Spleen (tissue), 11 donors: ENCODE results near the gene CRB2. TPM values are rescaled to one million over a fixed set of nuclear protein-coding genes. Genes with fewer than 3 reads are reported as not detected.

Experiments
- DNase-seq: peaks from one replicate; pipeline ENCODE4 v3.0.0-alpha.2; 2020
- H3K27ac ChIP-seq, 8 donors: fragments of 200-600 bp; sonication (generic) in 7 of 8; 1 replicate in 4 of 8; 2 replicates in 4 of 8; pipeline versions ENCODE4 v1.5.0 to v1.8.0; 2016 to 2021; ENCODE audit warnings: inconsistent platforms in 4 of 8, mild to moderate bottlenecking in 4 of 8, moderate library complexity in 1 of 8
- H3K27me3 ChIP-seq, 7 donors: fragments of 200-600 bp; sonication (generic) in 6 of 7; replicated peaks in 1 of 7; 1 replicate in 4 of 7; 2 replicates in 3 of 7; pipeline versions ENCODE4 v1.5.0 to v1.8.0; 2016 to 2021; ENCODE audit warnings: inconsistent platforms in 3 of 7, mild to moderate bottlenecking in 1 of 7
- H3K36me3 ChIP-seq, 6 donors: fragments of 200-600 bp; sonication (generic) in 5 of 6; 1 replicate in 4 of 6; 2 replicates in 2 of 6; pipeline versions ENCODE4 v1.5.0 to v1.8.0; 2016 to 2021; ENCODE audit warnings: inconsistent platforms in 2 of 6
- H3K4me1 ChIP-seq, 6 donors: fragments of 200-600 bp; sonication (generic) in 5 of 6; 1 replicate in 3 of 6; 2 replicates in 3 of 6; pipeline versions ENCODE4 v1.5.0 to v1.8.0; 2016 to 2021; ENCODE audit warnings: inconsistent platforms in 3 of 6
- H3K4me3 ChIP-seq, 8 donors: fragments of 200-600 bp; sonication (generic) in 7 of 8; 1 replicate in 4 of 8; 2 replicates in 4 of 8; pipeline versions ENCODE4 v1.5.0 to v1.8.0; 2016 to 2021; ENCODE audit warnings: inconsistent platforms in 4 of 8, mild to moderate bottlenecking in 4 of 8, moderate library complexity in 2 of 8
- H3K9me3 ChIP-seq, 8 donors: fragments of 200-600 bp; sonication (generic) in 7 of 8; 1 replicate in 4 of 8; 2 replicates in 4 of 8; pipeline versions ENCODE4 v1.5.0 to v1.8.0; 2016 to 2021; ENCODE audit warnings: inconsistent platforms in 4 of 8
- POLR2A ChIP-seq, 3 donors: fragments of 450-650 bp; IDR thresholded peaks; one replicate each; pipeline ENCODE4 v1.5.1; 2017; ENCODE audit warnings: antibody characterized with exemption in 3 of 3, mild to moderate bottlenecking in 1 of 3
- POLR2AphosphoS5 ChIP-seq, 3 donors: sonication (generic); formaldehyde crosslinking; IDR thresholded peaks; one replicate each; pipeline ENCODE4 v1.5.1; 2017; ENCODE audit warnings: antibody characterized with exemption in 3 of 3
- WGBS, 5 donors: extraction: QIAGEN DNeasy Blood & Tissue Kit in 3 of 5; methylation state at CpG; one replicate each; pipeline versions ENCODE4 v1.1.5 to v1.1.7; 2013 to 2018; 5-methylcytosine and 5-hydroxymethylcytosine counted together
- intact Hi-C: fragments of 100-400 bp; cut with DNase I; formaldehyde crosslinking; loops from one replicate; pipeline ENCODE4 v1.15.0; 2023; ENCODE audit warnings: low total_unique reads
- polyA plus RNA-seq, 3 donors: library from polyadenylated mRNA; stranded (reverse); fragments of 200-250 nt; gene quantifications; one replicate each; pipeline ENCODE4 v1.2.1, GENCODE V29; 2013
- total RNA-seq, 7 donors: library from RNA; depleted of rRNA in 3 of 7; stranded (reverse); fragments of >200 nt in 3 of 7; fragmentation: NEBNext Ultra II Directional in 4 of 7; extraction: Animal tissue kit (Norgen Biotek cat#: 25700) in 4 of 7; gene quantifications; one replicate each; pipeline versions ENCODE4 v1.1.0 to v1.2.1, GENCODE V29; 2016 to 2021
- TF ChIP-seq, protein P1 (sequence below), 11 experiments: fragments of 200-600 bp in 7 of 11; fragments of 450-650 bp in 4 of 11; sonication (generic) in 4 of 11; IDR thresholded peaks in 8 of 11; conservative IDR thresholded peaks in 3 of 11; 1 replicate in 7 of 11; 2 replicates in 4 of 11; pipeline versions ENCODE4 v1.4.0 to v1.8.0; 2016 to 2021; ENCODE audit warnings: antibody characterized with exemption in 11 of 11, inconsistent platforms in 4 of 11, mild to moderate bottlenecking in 1 of 11
- donor health status: healthy with polysubstance abuse.
- donor health status: DM: no; HTN: no; CAD: no; lungs with moderate emphysema.
- donor health status: DM: no; HTN: no; CAD: no.
- donor health status: Bipolar disorder and iron deficiency.
- donor health status: healthy.
- donor health status: DM: no; HTN: no; CAD: no.
- donor health status: DM: yes; HTN: yes; CAD: no.

The CRB2 gene
- total and polyA plus RNA-seq, 10 donors, result 0.34 to 3.0 (median 1.6) TPM

DNA sequence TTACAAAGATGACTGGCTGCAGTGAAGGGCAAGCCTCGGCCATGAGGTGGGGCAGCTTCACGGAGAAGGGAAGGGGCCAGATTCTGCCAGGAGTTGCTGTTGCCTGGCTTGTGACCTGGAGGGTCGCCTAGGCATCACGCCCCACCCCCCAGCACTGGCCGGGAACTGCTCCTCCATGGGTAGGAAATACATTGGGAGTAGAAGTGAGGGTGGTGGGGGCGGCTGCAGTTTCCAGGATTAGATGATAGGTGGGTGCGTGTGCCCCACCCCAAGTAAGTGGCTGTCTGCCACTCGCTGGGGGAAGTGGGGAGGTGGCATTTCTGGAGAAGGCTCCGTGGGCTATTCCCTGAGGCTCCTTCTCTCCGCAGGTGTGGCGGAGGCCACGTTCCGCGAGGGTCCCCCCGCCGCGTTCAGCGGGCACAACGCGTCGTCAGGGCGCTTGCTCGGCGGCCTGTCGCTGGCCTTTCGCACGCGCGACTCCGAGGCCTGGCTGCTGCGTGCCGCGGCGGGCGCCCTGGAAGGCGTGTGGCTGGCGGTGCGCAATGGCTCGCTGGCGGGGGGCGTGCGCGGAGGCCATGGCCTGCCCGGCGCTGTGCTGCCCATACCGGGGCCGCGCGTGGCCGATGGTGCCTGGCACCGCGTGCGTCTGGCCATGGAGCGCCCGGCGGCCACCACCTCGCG, 16.9 kb downstream of the CRB2 start:
- intact Hi-C loops, result no loop called here
- peaks cover 0 to 85% (median 44%) of the 10 kb centered on the region in 7 donors for H3K27me3 ChIP-seq
- DNase-seq, result no peak

DNA sequence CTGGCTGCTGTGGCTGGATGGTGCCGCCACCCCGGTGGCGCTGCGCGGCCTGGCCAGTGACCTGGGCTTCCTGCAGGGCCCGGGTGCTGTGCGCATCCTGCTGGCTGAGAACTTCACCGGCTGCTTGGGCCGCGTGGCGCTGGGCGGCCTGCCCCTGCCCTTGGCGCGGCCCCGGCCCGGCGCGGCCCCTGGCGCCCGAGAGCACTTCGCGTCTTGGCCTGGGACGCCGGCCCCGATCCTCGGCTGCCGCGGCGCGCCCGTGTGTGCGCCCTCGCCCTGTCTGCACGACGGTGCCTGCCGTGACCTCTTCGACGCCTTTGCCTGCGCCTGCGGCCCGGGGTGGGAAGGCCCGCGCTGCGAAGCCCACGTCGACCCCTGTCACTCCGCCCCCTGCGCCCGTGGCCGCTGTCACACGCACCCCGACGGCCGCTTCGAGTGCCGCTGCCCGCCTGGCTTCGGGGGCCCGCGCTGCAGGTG, 17.5 kb downstream of the CRB2 start:
- no peak overlapping the region for H3K27ac ChIP-seq
- no peaks in the 10 kb centered on the region for H3K36me3 ChIP-seq
- WGBS, 5 donors, result 6 to 13% (median 7%) methylated on average over 32 to 60 of the region's 60 CpGs
- peak in 2 of 3 donors; percentile 21 to 52 for TF ChIP-seq POLR2AphosphoS5 (IDR thresholded peaks at IDR 0.05)
- no peak for TF ChIP-seq POLR2A (IDR thresholded peaks at IDR 0.05)
- TF ChIP-seq, protein P1, sequence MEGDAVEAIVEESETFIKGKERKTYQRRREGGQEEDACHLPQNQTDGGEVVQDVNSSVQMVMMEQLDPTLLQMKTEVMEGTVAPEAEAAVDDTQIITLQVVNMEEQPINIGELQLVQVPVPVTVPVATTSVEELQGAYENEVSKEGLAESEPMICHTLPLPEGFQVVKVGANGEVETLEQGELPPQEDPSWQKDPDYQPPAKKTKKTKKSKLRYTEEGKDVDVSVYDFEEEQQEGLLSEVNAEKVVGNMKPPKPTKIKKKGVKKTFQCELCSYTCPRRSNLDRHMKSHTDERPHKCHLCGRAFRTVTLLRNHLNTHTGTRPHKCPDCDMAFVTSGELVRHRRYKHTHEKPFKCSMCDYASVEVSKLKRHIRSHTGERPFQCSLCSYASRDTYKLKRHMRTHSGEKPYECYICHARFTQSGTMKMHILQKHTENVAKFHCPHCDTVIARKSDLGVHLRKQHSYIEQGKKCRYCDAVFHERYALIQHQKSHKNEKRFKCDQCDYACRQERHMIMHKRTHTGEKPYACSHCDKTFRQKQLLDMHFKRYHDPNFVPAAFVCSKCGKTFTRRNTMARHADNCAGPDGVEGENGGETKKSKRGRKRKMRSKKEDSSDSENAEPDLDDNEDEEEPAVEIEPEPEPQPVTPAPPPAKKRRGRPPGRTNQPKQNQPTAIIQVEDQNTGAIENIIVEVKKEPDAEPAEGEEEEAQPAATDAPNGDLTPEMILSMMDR (IDR thresholded peaks at IDR 0.05 in 8 of 11, conservative IDR thresholded peaks at IDR 0.05 in 3 of 11), result peak in 1 of 11 experiments; percentile 7
- peaks cover 0 to 79% (median 44%) of the 10 kb centered on the region in 7 donors for H3K27me3 ChIP-seq
- no peak for DNase-seq
- intact Hi-C loops, result no loop called here
- no peaks in the 10 kb centered on the region for H3K9me3 ChIP-seq
- peak overlapping the region in 2 of 8 donors; percentile 13 to 40 for H3K4me3 ChIP-seq
- peaks cover 6 to 41% (median 29%) of the 10 kb centered on the region in 6 donors for H3K4me1 ChIP-seq

More for the DNA sequence above, 16.9 kb downstream of the CRB2 start:
- no peaks in the 10 kb centered on the region for H3K9me3 ChIP-seq
- H3K27ac ChIP-seq, result no peak overlapping the region
- TF ChIP-seq POLR2A (IDR thresholded peaks at IDR 0.05) (no peak), POLR2AphosphoS5 (IDR thresholded peaks at IDR 0.05) (no peak)
- TF ChIP-seq, protein P1 (IDR thresholded peaks at IDR 0.05 in 8 of 11, conservative IDR thresholded peaks at IDR 0.05 in 3 of 11), result no peak
- peak overlapping the region in 1 of 8 donors; percentile 40 for H3K4me3 ChIP-seq
- peaks cover 6 to 41% (median 29%) of the 10 kb centered on the region in 6 donors for H3K4me1 ChIP-seq
- H3K36me3 ChIP-seq, result no peaks in the 10 kb centered on the region
- WGBS, 5 donors, result 15 to 34% (median 23%) methylated on average over 24 to 58 of the region's 58 CpGs

DNA sequence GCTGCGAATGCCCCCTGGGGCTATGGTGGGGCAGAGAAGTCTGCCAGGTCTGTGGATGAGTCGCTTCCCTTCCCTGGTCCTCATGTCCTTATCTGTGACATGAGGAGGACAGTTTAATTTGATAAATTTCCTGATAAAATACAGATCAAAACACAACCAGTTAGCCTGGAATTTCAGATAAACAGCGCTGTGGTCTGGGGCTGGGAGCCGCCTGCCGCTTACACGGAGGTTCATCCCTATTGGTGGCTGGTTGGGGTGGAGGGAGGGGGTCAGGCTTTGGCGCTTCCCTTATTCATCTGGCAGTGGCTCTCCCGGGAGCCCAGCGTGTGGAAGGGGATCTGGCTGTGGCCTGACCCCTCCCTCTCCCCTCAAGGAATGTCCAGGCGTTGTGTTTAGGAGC, 17.9 kb downstream of the CRB2 start:
- H3K36me3 ChIP-seq, result peaks cover 0 to under 1% (median 0%) of the 10 kb centered on the region in 6 donors
- peak overlapping the region in 1 of 8 donors; percentile 13 for H3K4me3 ChIP-seq
- no peak overlapping the region for H3K27ac ChIP-seq
- peaks cover 0 to 74% (median 44%) of the 10 kb centered on the region in 7 donors for H3K27me3 ChIP-seq
- 9 to 12% (median 11%) methylated on average over 9 to 10 of the region's 10 CpGs for WGBS, 5 donors
- DNase-seq, result no peak
- H3K9me3 ChIP-seq, result no peaks in the 10 kb centered on the region
- H3K4me1 ChIP-seq, result peaks cover 6 to 41% (median 29%) of the 10 kb centered on the region in 6 donors
- intact Hi-C loops, result no loop called here
- TF ChIP-seq, protein P1 (IDR thresholded peaks at IDR 0.05 in 8 of 11, conservative IDR thresholded peaks at IDR 0.05 in 3 of 11), result no peak
- TF ChIP-seq POLR2AphosphoS5 (IDR thresholded peaks at IDR 0.05) (no peak), POLR2A (IDR thresholded peaks at IDR 0.05) (no peak)

DNA sequence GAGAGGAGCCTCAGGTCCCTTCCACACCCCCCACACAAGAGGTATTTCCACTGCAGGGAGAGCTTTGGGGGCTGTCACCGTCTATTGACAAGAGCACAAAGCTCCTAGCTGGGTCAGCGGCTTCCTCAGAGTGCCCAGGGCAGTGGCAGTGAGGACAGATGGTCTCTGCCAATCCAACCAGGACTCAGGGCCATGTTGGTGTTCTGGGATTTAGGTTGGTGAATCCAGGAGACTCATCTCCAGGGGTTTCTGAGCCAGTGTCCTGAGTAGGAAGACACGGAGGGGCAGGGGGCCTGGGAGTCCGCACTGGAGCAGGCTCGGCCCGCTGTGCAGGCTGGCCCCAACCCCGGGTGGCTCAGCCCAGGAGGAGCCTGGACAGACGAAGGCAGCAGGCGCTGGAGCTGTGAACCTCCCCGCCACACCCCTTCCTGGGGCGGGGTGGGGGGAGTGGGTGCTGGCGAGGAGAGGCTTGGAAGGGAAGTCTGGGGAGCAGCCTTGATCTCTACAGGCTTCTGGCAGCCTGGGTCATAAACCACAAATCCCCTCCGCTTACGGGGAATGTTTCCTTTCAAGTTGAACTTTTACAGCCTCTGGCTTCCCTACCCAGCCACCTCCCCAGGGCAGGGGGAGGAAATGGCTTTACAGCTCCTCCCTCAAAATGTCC, 19.6 kb downstream of the CRB2 start:
- Histone ChIP-seq H3K36me3 (peaks cover 0 to 17% (median 0%) of the 10 kb centered on the region in 6 donors), H3K4me1 (peaks cover 6 to 41% (median 29%) of the 10 kb centered on the region in 6 donors), H3K27ac (peak overlapping the region in 1 of 8 donors; percentile 14), H3K4me3 (no peak overlapping the region), H3K9me3 (no peaks in the 10 kb centered on the region), H3K27me3 (peaks cover 0 to 59% (median 36%) of the 10 kb centered on the region in 7 donors)
- intact Hi-C loops, result no loop called here
- DNase-seq, result no peak
- WGBS, 5 donors, result 10 to 17% (median 13%) methylated on average over 9 to 14 of the region's 14 CpGs
- TF ChIP-seq POLR2AphosphoS5 (IDR thresholded peaks at IDR 0.05) (peak; percentile 37 to 61 (median 50)), POLR2A (IDR thresholded peaks at IDR 0.05) (no peak)
- TF ChIP-seq, protein P1 (IDR thresholded peaks at IDR 0.05 in 8 of 11, conservative IDR thresholded peaks at IDR 0.05 in 3 of 11), result no peak
